PC-9 (cell line): Measurements from ENCODE around the gene DLG2. TPM values are rescaled to one million over a fixed set of nuclear protein-coding genes. Genes with fewer than 3 reads are reported as not detected.

ENCODE experiments used
- BruUV-seq: library from RNA; stranded (reverse); fragments of 400-500 nt; replicated peaks from 2 replicates; lab custom pipeline; 2021; lab: Mats Ljungman, UMichigan
- CTCF ChIA-PET: fragments of 300-600 bp; sonication (Branson Sonifier 250); formaldehyde crosslinking; loops from one replicate; lab custom pipeline; 2022; ENCODE audit warnings: antibody characterized with exemption; lab: Charles Lee
- POLR2A ChIA-PET: fragments of 300-600 bp; sonication (Branson Sonifier 250); formaldehyde crosslinking; loops from one replicate; lab custom pipeline; 2022; ENCODE audit warnings: antibody characterized with exemption; ENCODE audit not compliant: unreplicated experiment; lab: Charles Lee
- DNase-seq, 2 experiments: peaks; one replicate each; pipeline versions ENCODE4 v3.0.0 to v3.0.0-alpha.2; 2015 to 2022; ENCODE audit warnings: mixed read lengths in 1 of 2
- H2AFZ ChIP-seq: fragments of 200-600 bp; sonication (generic); 2 replicates; pipeline ENCODE4 v1.8.1; 2017; ENCODE audit warnings: antibody characterized with exemption
- H3F3A ChIP-seq: fragments of 200-600 bp; sonication (generic); 2 replicates; pipeline ENCODE4 v1.8.1; 2017; ENCODE audit warnings: antibody characterized with exemption, mild to moderate bottlenecking, low read depth; ENCODE audit not compliant: insufficient read depth
- H3K27ac ChIP-seq: fragments of 200-600 bp; sonication (generic); 2 replicates; pipeline ENCODE4 v1.6.1; 2016; ENCODE audit warnings: mixed run types
- H3K27me3 ChIP-seq: fragments of 200-600 bp; sonication (generic); 2 replicates; pipeline ENCODE4 v1.6.1; 2016; ENCODE audit warnings: low read depth, mixed run types; ENCODE audit not compliant: insufficient read depth
- H3K36me3 ChIP-seq: fragments of 200-600 bp; sonication (generic); 2 replicates; pipeline ENCODE4 v1.6.1; 2016; ENCODE audit warnings: low read depth, mixed run types
- H3K4me1 ChIP-seq: fragments of 200-600 bp; sonication (generic); replicated peaks from 2 replicates; pipeline ENCODE4 v1.6.1; 2016; ENCODE audit warnings: mixed run types; ENCODE audit not compliant: insufficient read depth
- H3K4me2 ChIP-seq: fragments of 200-600 bp; sonication (generic); 2 replicates; pipeline ENCODE4 v1.6.1; 2017; ENCODE audit warnings: mixed run types
- H3K4me3 ChIP-seq: fragments of 200-600 bp; sonication (generic); 2 replicates; pipeline ENCODE4 v1.6.1; 2016; ENCODE audit warnings: mixed run types
- H3K79me2 ChIP-seq: fragments of 200-600 bp; sonication (generic); 2 replicates; pipeline ENCODE4 v1.6.1; 2017; ENCODE audit warnings: low read depth, mixed run types
- H3K9me2 ChIP-seq: fragments of 200-600 bp; sonication (generic); 2 replicates; pipeline ENCODE4 v1.8.1; 2017; ENCODE audit warnings: mild to moderate bottlenecking; ENCODE audit not compliant: insufficient read depth
- H3K9me3 ChIP-seq: fragments of 200-600 bp; sonication (generic); 2 replicates; pipeline ENCODE4 v1.8.1; 2016; ENCODE audit warnings: low read depth; ENCODE audit not compliant: insufficient read depth
- H4K20me1 ChIP-seq: fragments of 200-600 bp; sonication (generic); 2 replicates; pipeline ENCODE4 v1.8.1; 2017; ENCODE audit not compliant: insufficient read depth
- CTCF ChIP-seq: fragments of 200-600 bp; sonication (generic); conservative IDR thresholded peaks from 2 replicates; pipeline ENCODE4 v1.6.1; 2017; ENCODE audit warnings: mixed run types, antibody characterized with exemption, mild to moderate bottlenecking, moderate library complexity
- EZH2 ChIP-seq: fragments of 200-600 bp; sonication (generic); IDR thresholded peaks from 2 replicates; pipeline ENCODE4 v1.8.0; 2017; ENCODE audit warnings: antibody characterized with exemption, low read depth
- intact Hi-C: fragments of 100-400 bp; cut with micrococcal nuclease; formaldehyde crosslinking; loops from one replicate; pipeline ENCODE4 v1.10.0; 2022; ENCODE audit not compliant: unreplicated experiment
- total RNA-seq: library from RNA; stranded (reverse); gene quantifications from 2 replicates; pipeline ENCODE4 v1.2.3, GENCODE V29; 2021

The DLG2 gene
- total RNA-seq, 1 experiment from 2014 or later, result 6.4 TPM

- CTCF ChIA-PET, result interaction anchor here (0.6 kb wide), 1 partner anchor 749 kb away, joined by 3 read pairs; no protein-coding TSS in a partner anchor
- H3K9me3 ChIP-seq, result no peaks in the 10 kb centered on the region
- no peak overlapping the region for H3K4me2 ChIP-seq
- no TSS peak for BruUV-seq
- POLR2A ChIA-PET, result no interaction called here
- no peak overlapping the region for H3K4me3 ChIP-seq
- H3K27me3 ChIP-seq, result no peaks in the 10 kb centered on the region
- no peaks in the 10 kb centered on the region for H3K9me2 ChIP-seq
- DNase-seq, result no peak
- no peak overlapping the region for H2AFZ ChIP-seq
- TF ChIP-seq EZH2 (no peak), CTCF (no peak)
- H3K27ac ChIP-seq, result no peak overlapping the region
- intact Hi-C loops, result no loop called here
- no peaks in the 10 kb centered on the region for H3K79me2 ChIP-seq
- no peaks in the 10 kb centered on the region for H3K36me3 ChIP-seq
- no peaks in the 10 kb centered on the region for H4K20me1 ChIP-seq
- no peaks in the 10 kb centered on the region for H3K4me1 ChIP-seq
- H3F3A ChIP-seq, result no peaks in the 10 kb centered on the region
Measured at GRCh38 chr11:85105868-85106267, 521.3 kb downstream of the DLG2 start.

GRCh38 chr11:85099522-85099921, 527.6 kb downstream of the DLG2 start:
- Histone ChIP-seq H2AFZ (no peak overlapping the region), H3K27ac (no peak overlapping the region), H3K79me2 (no peaks in the 10 kb centered on the region), H3K4me3 (no peak overlapping the region), H3K9me3 (no peaks in the 10 kb centered on the region), H4K20me1 (no peaks in the 10 kb centered on the region), H3K27me3 (no peaks in the 10 kb centered on the region), H3K9me2 (no peaks in the 10 kb centered on the region), H3K4me2 (no peak overlapping the region), H3K4me1 (no peaks in the 10 kb centered on the region), H3F3A (no peaks in the 10 kb centered on the region), H3K36me3 (no peaks in the 10 kb centered on the region)
- intact Hi-C loops, result no loop called here
- no peak for DNase-seq
- ChIA-PET CTCF (no interaction called here), POLR2A (no interaction called here)
- no TSS peak for BruUV-seq
- TF ChIP-seq EZH2 (no peak), CTCF (no peak)

- Histone ChIP-seq H3K79me2 (no peaks in the 10 kb centered on the region), H2AFZ (no peak overlapping the region), H3K27ac (no peak overlapping the region), H4K20me1 (no peaks in the 10 kb centered on the region), H3K27me3 (no peaks in the 10 kb centered on the region), H3K4me1 (no peaks in the 10 kb centered on the region), H3K4me2 (no peak overlapping the region), H3F3A (no peaks in the 10 kb centered on the region), H3K9me2 (no peaks in the 10 kb centered on the region), H3K9me3 (no peaks in the 10 kb centered on the region), H3K36me3 (no peaks in the 10 kb centered on the region), H3K4me3 (no peak overlapping the region)
- no peak for DNase-seq
- no TSS peak for BruUV-seq
- TF ChIP-seq CTCF (no peak), EZH2 (no peak)
- POLR2A ChIA-PET, result no interaction called here
- intact Hi-C loops, result no loop called here
- CTCF ChIA-PET, result no interaction called here
Measured at GRCh38 chr11:85098996-85099395, 528.1 kb downstream of the DLG2 start.
